HepG2 (cell line): ENCODE measurements around the gene DDT.
"Not testable (repeated sequence)": the region's sequence is repeated elsewhere in the genome, so short reads cannot be mapped to it uniquely, and the experiment has no call there.

Experiments used
- EP300 ChIP-seq, 3 experiments: sonication (generic) in 1 of 3; formaldehyde crosslinking in 1 of 3; IDR thresholded peaks; 2 replicates each; pipeline versions ENCODE4 v1.5.1 to v1.6.1; 2011 to 2020; ENCODE audit warnings: low read depth in 2 of 3, low read length in 2 of 3, borderline replicate concordance in 1 of 3, improper control_type of control experiment in 1 of 3, mild to moderate bottlenecking in 1 of 3, missing genetic modification reagents in 1 of 3, moderate library complexity in 1 of 3
- POLR2A ChIP-seq, 2 experiments: IDR thresholded peaks; 2 replicates each; pipeline ENCODE4 v1.6.1; 2011; ENCODE audit warnings: low read depth in 2 of 2, low read length in 2 of 2, mild to moderate bottlenecking in 1 of 2, moderate library complexity in 1 of 2; ENCODE audit not compliant: insufficient read depth in 1 of 2
- SMC3 ChIP-seq: IDR thresholded peaks from 2 replicates; pipeline ENCODE4 v1.6.1; 2011; ENCODE audit warnings: low read length, improper control_type of control experiment
- TF ChIP-seq, protein P1 (sequence below): sonication (generic); formaldehyde crosslinking; IDR thresholded peaks from 2 replicates; pipeline ENCODE4 v1.4.0; 2020; ENCODE audit warnings: missing genetic modification reagents, borderline replicate concordance
- TF ChIP-seq, protein P2 (sequence below): IDR thresholded peaks from 2 replicates; pipeline ENCODE4 v1.6.1; 2016; ENCODE audit warnings: low read depth

DNA sequence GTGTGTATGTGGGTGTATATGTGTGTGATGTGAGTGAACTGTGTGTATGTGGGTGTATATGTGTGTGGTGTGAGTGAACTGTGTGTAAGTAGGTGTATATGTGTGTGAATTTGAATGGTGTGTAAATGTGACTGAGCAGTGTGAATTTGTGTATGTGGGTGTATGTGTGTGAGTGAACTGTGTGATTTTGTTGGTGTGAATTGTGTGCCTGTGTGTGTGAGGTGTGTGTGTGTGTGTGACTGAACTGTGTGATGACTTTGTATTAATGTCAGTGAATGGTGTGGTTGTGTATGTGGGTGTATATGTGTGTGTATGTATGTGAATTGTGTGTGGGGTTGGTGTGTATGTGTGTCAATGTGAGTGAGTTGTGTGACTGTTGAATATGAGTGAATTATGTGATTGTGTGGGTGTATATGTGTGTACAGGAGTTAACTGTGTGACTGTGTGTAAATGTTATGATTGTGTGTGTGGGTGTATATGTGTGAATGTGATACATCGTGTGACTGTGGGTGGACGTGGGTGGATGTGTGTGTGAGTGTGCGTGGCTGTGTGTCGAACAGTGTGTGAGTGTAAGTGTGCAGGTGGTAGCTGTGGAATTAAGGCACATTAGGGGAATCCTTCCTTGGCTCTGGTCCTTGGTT, 12.4 kb upstream of the DDT start:
- TF ChIP-seq, protein P1, sequence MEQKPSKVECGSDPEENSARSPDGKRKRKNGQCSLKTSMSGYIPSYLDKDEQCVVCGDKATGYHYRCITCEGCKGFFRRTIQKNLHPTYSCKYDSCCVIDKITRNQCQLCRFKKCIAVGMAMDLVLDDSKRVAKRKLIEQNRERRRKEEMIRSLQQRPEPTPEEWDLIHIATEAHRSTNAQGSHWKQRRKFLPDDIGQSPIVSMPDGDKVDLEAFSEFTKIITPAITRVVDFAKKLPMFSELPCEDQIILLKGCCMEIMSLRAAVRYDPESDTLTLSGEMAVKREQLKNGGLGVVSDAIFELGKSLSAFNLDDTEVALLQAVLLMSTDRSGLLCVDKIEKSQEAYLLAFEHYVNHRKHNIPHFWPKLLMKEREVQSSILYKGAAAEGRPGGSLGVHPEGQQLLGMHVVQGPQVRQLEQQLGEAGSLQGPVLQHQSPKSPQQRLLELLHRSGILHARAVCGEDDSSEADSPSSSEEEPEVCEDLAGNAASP (CRISPR knock-in tag): not testable (repeated sequence)
- not testable (repeated sequence) for TF ChIP-seq SMC3; EP300 (IDR thresholded peaks at IDR 0.05; ENCODE audit: low read depth in 2 of 2, low read length in 2 of 2); EP300 (CRISPR knock-in tag; IDR thresholded peaks at IDR 0.05; ENCODE audit: borderline replicate concordance); POLR2A (IDR thresholded peaks at IDR 0.05; ENCODE audit: insufficient read depth in 1 of 2, low read depth in 2 of 2, low read length in 2 of 2)
- TF ChIP-seq, protein P2, sequence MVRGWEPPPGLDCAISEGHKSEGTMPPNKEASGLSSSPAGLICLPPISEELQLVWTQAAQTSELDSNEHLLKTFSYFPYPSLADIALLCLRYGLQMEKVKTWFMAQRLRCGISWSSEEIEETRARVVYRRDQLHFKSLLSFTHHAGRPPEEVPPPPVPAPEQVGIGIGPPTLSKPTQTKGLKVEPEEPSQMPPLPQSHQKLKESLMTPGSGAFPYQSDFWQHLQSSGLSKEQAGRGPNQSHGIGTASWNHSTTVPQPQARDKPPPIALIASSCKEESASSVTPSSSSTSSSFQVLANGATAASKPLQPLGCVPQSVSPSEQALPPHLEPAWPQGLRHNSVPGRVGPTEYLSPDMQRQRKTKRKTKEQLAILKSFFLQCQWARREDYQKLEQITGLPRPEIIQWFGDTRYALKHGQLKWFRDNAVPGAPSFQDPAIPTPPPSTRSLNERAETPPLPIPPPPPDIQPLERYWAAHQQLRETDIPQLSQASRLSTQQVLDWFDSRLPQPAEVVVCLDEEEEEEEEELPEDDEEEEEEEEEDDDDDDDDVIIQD (CRISPR knock-in tag): not testable (repeated sequence)
